Kidney (tissue), 14 donors: ENCODE data around the gene DCST1. TPM values are rescaled to one million over a fixed set of nuclear protein-coding genes. Genes with fewer than 3 reads are reported as not detected.

Experiments
- DNase-seq, 5 donors: peaks; one replicate each; pipeline ENCODE4 v3.0.0-alpha.2; 2013 to 2020
- FAIRE-seq: peaks from 2 replicates; lab custom pipeline; 2012; peaks lifted over from hg19 to GRCh38; lab: Jason Lieb, UNC
- H3K27ac ChIP-seq, 2 donors: one replicate each; pipeline ENCODE4 v1.7.0; 2013; ENCODE audit warnings: low read depth in 2 of 2, low read length in 2 of 2, inconsistent platforms in 1 of 2
- H3K27me3 ChIP-seq: one replicate; pipeline ENCODE4 v1.7.1; 2013; ENCODE audit warnings: low read length, inconsistent platforms; ENCODE audit not compliant: control insufficient read depth, insufficient read depth
- H3K36me3 ChIP-seq, 3 donors: one replicate each; pipeline versions ENCODE4 v1.7.0 to v1.7.1; 2013; ENCODE audit warnings: low read length in 3 of 3, control low read depth in 1 of 3, inconsistent platforms in 1 of 3; ENCODE audit not compliant: insufficient read depth in 3 of 3, control insufficient read depth in 2 of 3
- H3K4me1 ChIP-seq, 3 donors: one replicate each; pipeline versions ENCODE4 v1.7.0 to v1.7.1; 2013; ENCODE audit warnings: low read length in 3 of 3, inconsistent platforms in 1 of 3, low read depth in 1 of 3; ENCODE audit not compliant: control insufficient read depth in 2 of 3, insufficient read depth in 2 of 3
- H3K4me3 ChIP-seq, 3 donors: one replicate each; pipeline versions ENCODE4 v1.7.0 to v1.8.1; 2013; ENCODE audit warnings: low read length in 3 of 3, control low read depth in 1 of 3, inconsistent platforms in 1 of 3
- H3K9ac ChIP-seq, 3 donors: one replicate each; pipeline versions ENCODE4 v1.7.0 to v1.7.1; 2013; ENCODE audit warnings: low read length in 3 of 3, control low read depth in 1 of 3, inconsistent platforms in 1 of 3
- H3K9me3 ChIP-seq, 3 donors: one replicate each; pipeline versions ENCODE4 v1.7.0 to v1.7.1; 2013; ENCODE audit warnings: low read length in 3 of 3, control low read depth in 1 of 3, inconsistent platforms in 1 of 3; ENCODE audit not compliant: control insufficient read depth in 2 of 3, insufficient read depth in 1 of 3
- intact Hi-C: fragments of 100-400 bp; cut with DNase I; formaldehyde crosslinking; loops from one replicate; pipeline ENCODE4 v1.11.1; 2022
- polyA plus RNA-seq: library from polyadenylated mRNA; stranded (reverse); fragments of 350-450 nt; fragmentation: Illumina TruSeq; extraction: RNeasy Lipid Tissue Mini Kit (QIAGEN cat#74804); gene quantifications from one replicate; pipeline ENCODE4 v1.2.3, GENCODE V29; 2014; ENCODE audit warnings: low read depth, low replicate concordance; ENCODE audit not compliant: insufficient read depth
- total RNA-seq: library from RNA; stranded (reverse); fragmentation: NEBNext Ultra II Directional; extraction: Animal tissue kit (Norgen Biotek cat#: 25700); gene quantifications from one replicate; pipeline ENCODE4 v1.2.1, GENCODE V29; 2021
- TF ChIP-seq, protein P1 (sequence below): IDR thresholded peaks from 3 replicates; pipeline ENCODE4 v1.5.1; 2012; ENCODE audit warnings: mild to moderate bottlenecking, moderate library complexity, borderline replicate concordance; ENCODE audit not compliant: insufficient read depth; ENCODE audit errors: extremely low read depth
- donor health status: control.
- donor health status: control.
- donor health status: control.
- donor health status: control.
- donor health status: control.
- donor health status: DM: yes; HTN: yes; CAD: no.
- donor health status: Normal renal cell carcinoma (clear cell type).

DCST1 gene
- total and polyA plus RNA-seq, 2 donors from 2014 or later, result not detected

DNA sequence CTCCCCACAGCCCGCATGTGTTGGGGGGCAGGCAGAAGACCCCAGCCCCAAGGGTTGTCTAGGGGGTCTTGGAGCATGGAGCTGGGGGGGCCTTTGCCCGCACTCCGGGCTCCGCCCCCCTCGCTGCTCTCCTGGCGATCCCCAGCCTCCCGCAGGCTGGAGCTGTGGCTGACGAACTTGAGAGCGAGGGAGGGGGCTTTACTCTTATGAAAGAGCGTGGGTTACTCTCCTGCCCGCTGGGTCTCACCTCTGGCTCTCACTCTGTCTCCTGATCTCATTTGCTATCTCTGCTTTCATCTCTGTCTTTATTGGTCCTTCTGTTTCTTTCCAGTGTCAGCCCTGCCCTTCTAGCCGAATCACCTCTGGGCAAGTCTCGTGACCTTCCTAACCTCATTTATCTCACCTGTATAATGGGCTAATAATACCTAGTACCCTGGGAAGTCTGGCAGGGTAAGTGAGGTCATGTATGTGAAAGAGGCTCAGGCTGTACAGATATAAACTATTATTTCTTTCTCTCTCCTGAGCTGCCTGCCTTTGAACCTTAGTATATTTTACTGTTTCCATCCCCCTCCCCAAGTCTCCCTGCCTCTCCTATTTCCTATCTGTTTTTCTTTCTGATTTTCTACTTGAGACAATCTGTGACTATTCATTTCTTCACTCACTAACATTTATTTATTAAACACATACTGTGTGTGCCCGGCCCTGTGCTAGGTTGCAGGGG lies 30.6 kb downstream of the DCST1 start:
- peak overlapping the region in 2 of 3 donors; percentile 39 to 68 for H3K9ac ChIP-seq
- peak in 4 of 5 donors; percentile 73 to 86 (median 85) for DNase-seq
- intact Hi-C loops, result no loop called here

DNA sequence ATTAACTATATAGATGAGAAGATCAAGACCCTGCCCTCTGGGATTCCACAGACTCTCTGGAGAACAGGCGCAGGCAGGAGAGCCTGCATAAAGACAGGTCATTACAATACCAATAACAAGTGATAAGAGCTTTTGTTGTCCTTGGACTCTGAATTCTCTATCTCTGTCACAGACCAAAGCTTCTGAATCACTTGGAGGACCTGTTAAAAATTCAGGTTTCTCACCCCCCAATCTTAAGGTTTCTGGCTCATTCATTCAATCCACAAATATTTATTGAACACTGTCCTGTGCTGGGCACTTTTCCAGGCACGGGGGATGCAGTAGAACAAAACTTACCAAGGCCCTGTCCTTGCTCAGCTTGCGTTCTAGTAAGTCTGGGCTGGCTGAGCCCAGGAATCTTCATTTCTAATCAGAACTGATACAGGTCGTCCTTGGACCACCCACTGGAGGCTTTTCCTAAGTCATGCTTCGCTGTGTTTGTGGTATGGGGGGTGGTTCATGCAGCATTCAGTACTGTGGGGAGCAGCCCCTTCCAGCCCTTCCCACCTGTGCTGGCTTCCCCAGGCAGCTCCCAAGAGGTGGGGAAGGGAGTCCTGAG lies 31.3 kb downstream of the DCST1 start:
- no peak overlapping the region for H3K27ac ChIP-seq
- H3K4me1 ChIP-seq, result peaks cover 0 to 17% (median 4%) of the 10 kb centered on the region in 3 donors
- TF ChIP-seq, protein P1, sequence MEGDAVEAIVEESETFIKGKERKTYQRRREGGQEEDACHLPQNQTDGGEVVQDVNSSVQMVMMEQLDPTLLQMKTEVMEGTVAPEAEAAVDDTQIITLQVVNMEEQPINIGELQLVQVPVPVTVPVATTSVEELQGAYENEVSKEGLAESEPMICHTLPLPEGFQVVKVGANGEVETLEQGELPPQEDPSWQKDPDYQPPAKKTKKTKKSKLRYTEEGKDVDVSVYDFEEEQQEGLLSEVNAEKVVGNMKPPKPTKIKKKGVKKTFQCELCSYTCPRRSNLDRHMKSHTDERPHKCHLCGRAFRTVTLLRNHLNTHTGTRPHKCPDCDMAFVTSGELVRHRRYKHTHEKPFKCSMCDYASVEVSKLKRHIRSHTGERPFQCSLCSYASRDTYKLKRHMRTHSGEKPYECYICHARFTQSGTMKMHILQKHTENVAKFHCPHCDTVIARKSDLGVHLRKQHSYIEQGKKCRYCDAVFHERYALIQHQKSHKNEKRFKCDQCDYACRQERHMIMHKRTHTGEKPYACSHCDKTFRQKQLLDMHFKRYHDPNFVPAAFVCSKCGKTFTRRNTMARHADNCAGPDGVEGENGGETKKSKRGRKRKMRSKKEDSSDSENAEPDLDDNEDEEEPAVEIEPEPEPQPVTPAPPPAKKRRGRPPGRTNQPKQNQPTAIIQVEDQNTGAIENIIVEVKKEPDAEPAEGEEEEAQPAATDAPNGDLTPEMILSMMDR, result no peak
- no peak for FAIRE-seq
- H3K9me3 ChIP-seq, result no peaks in the 10 kb centered on the region
- H3K36me3 ChIP-seq, result no peaks in the 10 kb centered on the region
- intact Hi-C loops, result no loop called here
- no peak overlapping the region for H3K9ac ChIP-seq
- no peak overlapping the region for H3K4me3 ChIP-seq
- peak in 2 of 5 donors; percentile 32 to 42 for DNase-seq
- no peaks in the 10 kb centered on the region for H3K27me3 ChIP-seq

More for the DNA sequence above, 30.6 kb downstream of the DCST1 start:
- Histone ChIP-seq H3K36me3 (no peaks in the 10 kb centered on the region), H3K4me1 (peaks cover 0 to 17% (median 4%) of the 10 kb centered on the region in 3 donors), H3K27ac (peak overlapping the region in 1 of 2 donors; percentile 72), H3K4me3 (peak overlapping the region; percentile 62 to 72 (median 66)), H3K27me3 (no peaks in the 10 kb centered on the region), H3K9me3 (no peaks in the 10 kb centered on the region)
- TF ChIP-seq, protein P1, result no peak
- no peak for FAIRE-seq

DNA sequence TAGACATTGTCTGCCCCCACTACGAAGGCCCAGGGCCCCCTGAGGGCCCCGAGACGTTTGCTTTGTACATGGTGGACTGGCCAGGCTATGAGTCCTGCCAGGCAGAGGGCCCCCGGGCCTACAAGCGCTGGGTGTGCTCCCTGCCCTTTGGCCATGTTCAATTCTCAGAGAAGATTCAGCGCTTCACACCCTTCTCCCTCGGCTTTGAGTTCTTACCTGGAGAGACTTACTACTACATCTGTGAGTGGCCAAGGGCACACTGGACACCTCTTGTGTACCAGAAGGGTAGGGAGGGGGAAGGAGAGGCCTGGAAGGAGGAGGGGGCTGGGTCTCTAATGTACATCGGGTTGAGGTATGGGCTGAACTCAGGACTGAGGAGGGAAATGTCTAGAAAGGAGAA lies 33.2 kb downstream of the DCST1 start:
- no peak overlapping the region for H3K27ac ChIP-seq
- FAIRE-seq (no peak), DNase-seq (no peak)
- peaks cover 0 to 20% (median 4%) of the 10 kb centered on the region in 3 donors for H3K4me1 ChIP-seq
- TF ChIP-seq, protein P1, result no peak
- intact Hi-C loops, result no loop called here
- H3K36me3 ChIP-seq, result no peaks in the 10 kb centered on the region
- no peak overlapping the region for H3K4me3 ChIP-seq
- peaks cover under 1% of the 10 kb centered on the region for H3K27me3 ChIP-seq
- no peak overlapping the region for H3K9ac ChIP-seq
- no peaks in the 10 kb centered on the region for H3K9me3 ChIP-seq
